ENCODE measurements around the gene CNNM1.

CNNM1 gene

DNA sequence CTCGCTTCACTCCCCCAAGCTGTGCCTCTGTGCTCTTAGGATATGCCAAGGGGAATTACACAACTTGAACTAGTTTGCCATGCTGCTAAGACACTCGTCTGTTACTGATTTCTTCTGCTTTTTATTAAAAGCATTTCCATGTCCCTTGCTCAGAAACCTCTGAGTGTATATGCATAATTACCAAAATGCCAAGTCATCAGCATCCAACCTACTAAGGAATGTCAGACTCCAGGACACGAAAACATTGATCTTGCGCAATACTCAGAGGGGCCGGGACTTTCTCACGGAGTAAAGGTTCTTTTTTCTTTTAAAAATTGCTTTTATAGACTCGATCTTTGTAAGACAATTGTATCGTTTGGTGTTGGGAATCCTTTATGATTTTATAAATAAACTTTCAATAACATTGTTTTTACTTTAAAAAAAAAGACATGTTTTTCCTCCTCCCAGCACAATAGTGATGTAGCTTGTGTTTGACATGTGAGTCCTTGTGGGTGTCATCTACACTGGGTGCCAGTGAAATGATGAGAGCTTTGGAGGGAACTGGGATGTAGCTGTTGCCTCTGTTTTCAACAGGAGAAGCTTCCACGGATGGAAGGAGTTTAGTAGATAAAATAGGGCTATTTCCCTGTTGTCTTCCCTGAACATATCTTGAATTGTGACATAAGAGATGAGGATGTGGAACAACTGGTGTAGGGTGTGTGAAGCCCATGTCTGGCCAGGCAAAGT is 43.6 kb downstream of the CNNM1 start:
- DNase-seq (ENCODE audit: low read depth in 2 of 2) = no peak

DNA sequence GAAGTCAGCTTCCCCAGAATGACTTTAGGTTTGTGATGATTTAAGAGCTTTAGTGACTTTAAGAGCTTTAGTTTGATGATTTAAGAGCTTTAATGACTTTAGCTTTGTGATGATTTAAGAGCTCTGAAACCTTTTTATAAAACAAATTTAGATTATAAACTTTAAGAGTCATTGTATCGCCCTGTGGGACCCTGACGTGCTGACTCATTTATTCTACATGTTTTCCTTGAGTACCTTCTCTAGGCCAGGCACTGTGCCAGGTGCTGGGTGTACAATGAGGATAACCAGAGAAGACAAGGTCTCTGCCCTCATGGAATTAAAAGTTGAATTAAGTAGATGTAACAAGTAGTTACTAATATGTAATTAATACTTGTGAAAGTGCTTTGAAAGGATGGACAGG is 45.4 kb downstream of the CNNM1 start:
- DNase-seq (ENCODE audit: low read depth in 2 of 2) = no peak

DNA sequence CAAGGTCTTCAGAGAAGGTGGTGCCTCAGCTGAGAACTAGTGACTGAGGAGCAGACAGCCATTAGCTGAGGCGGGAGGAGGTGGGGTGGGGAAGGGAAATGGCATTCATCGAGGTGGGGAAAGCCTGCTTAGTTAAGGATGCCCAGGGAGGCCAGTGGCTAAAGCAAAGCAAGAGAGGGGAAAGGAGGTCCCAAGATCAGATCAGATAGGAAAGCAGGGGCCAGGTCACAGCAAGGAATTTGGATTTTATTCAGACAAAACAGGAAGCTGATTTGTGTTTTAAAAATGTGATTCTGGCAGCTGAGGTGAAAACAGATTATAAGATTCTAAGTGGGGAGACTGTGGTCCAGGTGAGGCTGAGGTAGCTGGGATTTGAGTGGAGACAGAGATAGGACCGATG is 45.8 kb downstream of the CNNM1 start:
- DNase-seq (ENCODE audit: low read depth in 2 of 2) = no peak

DNA sequence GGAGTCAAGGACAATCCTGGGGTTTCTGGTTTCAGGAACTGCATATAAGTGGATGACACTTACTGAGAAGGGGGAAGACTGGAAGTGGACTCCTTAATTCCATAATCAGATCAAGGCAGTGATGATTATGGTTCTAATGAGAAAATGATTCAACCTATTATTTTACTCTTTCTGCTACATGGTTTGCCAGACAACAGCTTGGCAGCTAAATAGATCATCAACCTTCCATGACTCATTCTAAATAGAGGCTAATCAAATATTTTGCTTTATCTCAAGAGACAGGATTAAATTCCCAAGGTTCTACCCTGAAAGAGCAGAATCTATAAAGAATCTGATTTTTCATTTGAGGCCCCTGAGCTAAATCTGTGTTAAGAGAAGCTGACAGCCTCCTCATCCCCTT is 46.3 kb downstream of the CNNM1 start:
- DNase-seq (ENCODE audit: low read depth in 2 of 2) = no peak

DNA sequence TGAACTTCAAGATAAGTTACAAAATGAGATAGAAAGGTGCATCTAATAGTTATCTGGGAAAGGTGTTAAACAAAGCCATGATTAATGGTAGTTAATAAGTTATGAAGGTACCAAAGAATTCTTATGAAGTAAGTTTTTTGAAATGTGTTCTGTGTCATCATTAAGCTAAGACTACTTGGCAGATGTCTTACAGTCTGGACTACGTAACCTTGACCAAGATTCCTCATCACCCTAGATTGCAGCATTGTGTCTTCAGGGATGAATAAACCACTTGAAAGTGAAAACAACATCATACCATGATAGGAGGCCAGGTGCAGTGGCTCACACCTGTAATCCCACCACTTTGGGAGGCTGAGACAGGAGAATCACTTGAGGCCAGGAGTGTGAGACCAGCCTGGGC is 53.0 kb downstream of the CNNM1 start:
- no peak for DNase-seq (ENCODE audit: low read depth in 2 of 2)

DNA sequence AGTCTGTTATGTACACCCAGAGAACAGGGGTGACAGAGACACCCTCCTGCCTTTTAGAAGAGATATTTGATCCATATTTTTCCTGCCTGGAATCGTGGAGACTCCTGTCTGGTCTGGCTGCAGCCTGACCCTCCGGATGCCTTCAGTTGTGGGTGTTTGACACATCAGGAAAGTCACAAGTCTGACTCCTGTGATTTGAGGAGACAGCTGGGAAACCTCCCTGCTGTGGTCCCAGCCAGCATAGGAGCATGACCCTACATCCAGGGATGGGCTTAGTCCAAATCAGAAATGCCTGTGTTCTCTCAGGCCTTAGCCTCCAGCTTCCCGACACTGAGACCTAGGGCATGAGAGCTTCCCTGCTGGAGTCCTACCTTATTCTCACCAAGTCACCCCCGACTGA is 57.9 kb downstream of the CNNM1 start:
- no peak for DNase-seq (ENCODE audit: low read depth in 2 of 2)

DNA sequence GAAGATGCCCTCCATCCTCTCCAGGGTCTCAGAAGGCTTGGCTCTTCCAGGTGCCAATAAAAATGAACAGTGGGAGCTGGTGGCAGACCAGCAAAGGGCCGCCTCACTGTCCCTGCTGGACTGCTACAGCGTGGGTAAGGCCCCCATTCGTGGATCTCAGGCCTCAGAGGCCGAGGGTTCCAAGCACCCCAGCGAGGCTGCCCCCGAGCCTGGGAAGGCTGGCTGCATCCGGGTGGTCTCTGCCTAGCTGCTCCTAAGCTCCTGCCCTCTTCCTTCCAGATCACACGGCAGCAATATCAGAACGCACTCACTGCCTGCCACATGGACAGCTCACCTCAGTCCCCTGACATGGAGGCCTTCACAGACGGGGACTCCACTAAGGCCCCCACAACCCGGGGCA is 58.4 kb downstream of the CNNM1 start:
- DNase-seq (ENCODE audit: low read depth in 2 of 2) = no peak

DNA sequence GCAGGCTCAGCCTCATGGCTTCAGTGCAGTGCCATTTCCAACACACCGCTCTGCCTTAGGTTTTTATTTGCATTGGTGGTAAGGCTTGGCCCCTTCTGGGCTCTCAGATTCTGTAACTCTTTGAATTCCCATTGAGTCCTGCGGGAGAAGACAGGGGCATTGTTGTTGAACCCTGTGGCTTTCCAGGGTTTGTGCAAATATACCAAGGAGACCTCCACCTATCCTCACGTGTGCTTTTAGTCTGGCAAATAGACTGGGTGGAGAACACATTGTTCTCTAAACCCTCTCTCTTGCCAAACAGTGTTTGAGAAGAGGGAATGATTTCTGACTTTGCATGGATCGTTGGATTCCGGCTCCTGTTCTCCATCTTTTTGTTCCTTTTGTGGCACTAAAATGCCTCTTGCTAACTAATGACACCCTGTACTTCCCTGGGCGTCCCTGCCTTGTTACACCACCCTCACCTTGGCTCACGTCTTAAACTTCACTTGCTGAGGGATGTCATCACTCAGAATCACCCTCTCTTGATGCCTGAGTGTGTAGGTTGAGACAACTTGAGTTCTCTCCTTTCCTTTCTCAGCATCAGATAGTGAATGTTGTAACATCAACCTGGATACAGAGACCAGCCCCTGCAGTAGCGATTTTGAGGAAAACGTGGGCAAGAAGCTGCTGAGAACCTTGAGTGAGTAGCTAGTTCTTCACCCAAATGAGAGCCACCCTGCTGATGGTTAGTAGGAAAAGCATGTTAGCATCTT is 60.7 kb downstream of the CNNM1 start:
- DNase-seq (ENCODE audit: low read depth in 2 of 2) = no peak

DNA sequence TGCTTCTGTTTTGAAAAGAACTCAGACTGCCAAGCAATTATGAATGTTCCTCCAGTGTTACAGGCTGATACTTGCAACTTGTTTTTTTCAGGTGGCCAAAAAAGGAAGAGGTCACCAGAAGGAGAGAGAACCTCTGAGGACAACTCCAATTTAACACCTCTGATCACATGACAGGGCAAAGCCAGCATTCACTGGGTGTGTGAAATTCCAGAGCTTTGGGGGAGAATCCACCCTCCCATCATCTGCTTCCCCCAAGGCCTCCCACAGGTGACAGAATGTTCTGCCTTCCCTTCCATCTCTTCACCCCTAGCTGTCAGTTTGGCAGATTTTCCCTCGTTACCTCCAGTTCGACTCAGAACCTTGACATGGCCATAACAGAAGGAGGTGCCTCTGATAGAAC is 62.2 kb downstream of the CNNM1 start:
- DNase-seq (ENCODE audit: low read depth in 2 of 2) = no peak

DNA sequence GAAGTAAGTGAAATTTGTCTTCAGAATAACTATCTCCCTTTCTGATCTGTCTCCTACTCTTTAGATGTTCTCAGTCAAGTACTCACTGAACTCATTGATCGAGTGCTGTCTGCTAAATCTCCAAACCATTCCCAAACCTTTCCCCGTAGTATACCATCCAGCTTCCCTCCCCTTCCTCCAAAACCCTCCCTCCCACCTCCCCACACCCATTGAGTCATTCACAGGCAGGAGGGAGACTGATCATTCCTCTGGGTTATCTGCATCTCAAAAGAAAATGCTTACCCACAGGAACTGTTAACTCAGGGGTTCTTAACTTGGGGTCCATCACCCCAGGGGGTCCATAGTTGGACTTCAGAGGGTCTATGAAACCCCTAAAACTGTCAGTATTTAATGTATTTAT is 63.9 kb downstream of the CNNM1 start:
- no peak for DNase-seq (ENCODE audit: low read depth in 2 of 2)

DNA sequence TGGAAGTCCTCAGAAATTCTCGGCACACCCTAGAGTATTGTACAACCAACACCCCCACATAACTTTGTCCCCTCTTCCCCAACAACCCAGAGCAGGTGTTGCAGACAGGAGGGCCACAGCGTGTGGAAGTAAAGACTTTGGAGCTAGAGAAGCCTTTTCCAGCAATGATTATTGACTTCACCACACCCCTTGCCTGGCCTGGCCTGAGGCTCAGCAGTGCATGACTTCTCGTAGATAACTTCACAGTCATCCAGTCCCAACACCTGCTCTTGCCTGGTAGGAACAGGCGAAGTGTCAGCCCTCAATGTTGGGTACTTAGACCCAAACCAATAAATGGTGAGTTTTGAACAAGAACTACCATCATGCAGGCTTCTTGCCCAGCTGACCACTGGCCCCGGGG is 64.5 kb downstream of the CNNM1 start:
- no peak for DNase-seq (ENCODE audit: low read depth in 2 of 2)

DNA sequence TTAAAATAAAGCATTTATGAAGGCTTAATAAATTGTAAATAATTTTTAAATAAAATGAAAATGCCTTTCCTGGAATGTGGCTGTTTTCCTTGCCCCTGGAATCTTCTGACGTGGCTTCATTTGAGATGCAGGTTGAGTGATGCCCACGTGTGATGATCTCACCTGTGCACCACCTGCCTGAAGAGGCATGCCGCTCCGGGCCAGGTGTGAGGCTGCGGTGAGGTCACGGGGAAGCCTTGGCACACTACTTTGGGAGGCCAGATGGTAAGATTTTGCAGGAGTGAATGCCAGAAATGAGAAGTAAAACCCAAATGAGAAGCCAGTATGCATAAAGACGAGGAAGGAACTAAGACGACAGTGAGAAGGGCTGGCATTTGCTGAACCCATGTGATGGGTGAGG is 65.1 kb downstream of the CNNM1 start:
- DNase-seq (ENCODE audit: low read depth in 2 of 2) = no peak

DNA sequence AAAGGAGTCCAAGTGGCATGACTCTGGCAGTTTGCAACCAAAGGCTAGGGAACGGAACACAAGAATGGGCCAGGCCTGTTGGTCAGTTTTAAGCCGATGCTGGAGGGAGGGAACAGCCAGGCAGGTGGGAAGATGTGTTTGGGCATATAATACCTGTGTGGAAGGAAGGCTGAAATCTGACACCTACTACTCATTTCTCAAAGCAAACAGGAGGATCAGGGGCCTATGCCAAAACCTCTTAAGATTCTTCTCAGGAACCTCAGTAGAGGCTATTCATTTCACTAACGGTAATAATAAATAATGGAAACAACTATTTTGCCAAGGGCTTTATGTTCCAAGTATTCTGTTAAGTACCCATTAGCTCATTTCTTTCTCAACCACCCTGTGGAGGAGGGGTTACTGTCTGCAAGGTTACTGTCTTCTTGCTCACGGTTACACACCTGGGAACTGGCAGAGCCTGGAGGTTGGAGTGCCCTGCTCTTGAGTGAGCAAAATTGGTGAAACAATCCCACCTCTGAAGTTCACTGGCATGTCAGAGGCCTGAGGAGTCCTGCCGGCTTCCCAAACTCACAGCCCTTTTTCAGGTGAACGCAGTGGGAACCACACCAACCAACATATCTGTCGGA is 65.7 kb downstream of the CNNM1 start:
- DNase-seq (ENCODE audit: low read depth in 2 of 2) = no peak

DNA sequence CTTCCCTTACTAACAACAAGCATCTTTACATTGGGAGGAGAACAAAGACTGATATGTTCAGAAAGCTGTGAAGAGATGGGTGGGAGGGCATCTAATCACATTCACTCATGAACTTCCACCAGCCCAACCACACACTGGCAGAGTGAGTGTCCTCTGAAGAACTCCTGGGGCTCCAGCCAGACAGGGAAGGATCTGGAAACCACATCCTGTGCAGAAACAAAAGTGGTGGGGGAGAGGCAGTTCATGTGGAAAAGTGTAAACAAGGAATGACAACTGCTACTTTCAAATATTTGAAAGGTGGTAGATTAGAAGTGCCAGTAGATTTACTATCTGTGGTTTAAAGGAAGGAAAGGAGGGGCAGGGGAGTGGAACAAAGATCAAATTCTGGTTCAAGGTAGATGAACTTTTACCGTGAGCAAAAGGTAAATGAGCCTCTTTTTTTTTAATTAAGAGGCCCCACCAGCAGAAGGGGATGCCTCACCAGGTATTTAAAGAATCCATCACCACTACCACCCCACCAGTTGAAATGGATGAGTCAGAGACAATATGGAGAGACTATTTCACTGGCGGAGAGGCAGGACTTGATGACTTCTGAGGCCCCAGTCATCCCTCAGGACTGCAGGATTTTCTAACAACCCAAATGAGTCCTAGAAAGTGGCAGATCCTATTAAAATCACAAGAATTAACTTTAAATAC is 66.7 kb downstream of the CNNM1 start:
- DNase-seq (ENCODE audit: low read depth in 2 of 2) = no peak

DNA sequence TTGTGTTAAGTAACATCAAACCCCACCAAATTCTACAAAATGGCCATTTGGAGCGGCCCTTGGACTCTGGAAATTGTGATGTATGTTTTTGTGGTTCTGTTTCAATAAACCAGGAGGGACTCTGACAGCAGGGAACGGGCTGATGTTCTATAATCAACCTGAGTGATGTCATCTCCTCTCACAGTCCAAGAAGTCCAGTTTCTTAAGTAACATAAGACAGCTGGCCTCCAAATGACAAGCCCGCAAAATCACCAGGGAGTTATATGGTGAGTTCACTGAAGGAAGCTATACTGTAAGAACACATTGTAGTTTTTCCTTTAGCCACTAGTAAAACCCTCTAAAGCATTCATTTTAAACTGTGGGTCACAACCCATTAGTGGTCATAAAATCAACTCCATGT is 67.3 kb downstream of the CNNM1 start:
- DNase-seq (ENCODE audit: low read depth in 2 of 2) = no peak

DNA sequence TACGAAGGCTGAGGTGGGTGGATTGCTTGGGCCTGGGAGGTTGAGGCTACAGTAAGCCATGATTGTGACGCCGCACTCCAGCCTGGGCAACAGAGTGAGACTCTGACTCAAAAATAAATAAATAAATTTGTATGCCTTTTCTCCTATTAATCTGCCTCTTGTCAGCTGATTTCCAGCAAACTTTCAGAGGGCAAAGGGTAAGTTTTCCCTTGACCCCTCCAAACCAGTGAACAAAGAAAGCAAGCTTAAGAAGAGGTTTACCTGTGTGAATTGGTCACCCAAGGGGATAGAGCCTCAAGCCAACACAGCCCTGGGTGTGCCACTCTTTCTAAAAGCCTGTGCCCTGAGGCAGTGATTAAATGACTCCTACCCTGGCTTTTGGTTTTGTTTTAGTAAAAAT is 70.5 kb downstream of the CNNM1 start:
- DNase-seq (ENCODE audit: low read depth in 2 of 2) = no peak

DNA sequence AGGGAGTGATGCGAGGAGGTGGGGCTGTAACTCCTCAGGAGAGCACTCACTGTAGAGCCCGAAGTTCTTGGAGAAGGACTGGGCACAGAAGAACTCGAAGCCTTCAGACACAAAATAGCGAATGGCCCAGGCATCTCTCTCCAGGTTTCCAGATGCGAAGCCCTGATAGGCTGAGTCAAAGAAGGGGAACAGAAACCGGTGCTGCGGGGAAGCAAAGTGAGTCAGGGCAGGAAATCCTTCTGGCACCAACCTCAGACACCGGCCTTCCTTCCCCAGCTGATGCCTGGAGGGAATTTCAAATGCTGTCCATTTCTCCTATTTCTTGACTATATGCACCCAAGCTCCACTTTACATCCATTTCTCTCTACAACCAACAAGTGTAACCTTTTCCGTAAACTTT is 74.5 kb downstream of the CNNM1 start:
- no peak for DNase-seq (ENCODE audit: low read depth in 2 of 2)

DNA sequence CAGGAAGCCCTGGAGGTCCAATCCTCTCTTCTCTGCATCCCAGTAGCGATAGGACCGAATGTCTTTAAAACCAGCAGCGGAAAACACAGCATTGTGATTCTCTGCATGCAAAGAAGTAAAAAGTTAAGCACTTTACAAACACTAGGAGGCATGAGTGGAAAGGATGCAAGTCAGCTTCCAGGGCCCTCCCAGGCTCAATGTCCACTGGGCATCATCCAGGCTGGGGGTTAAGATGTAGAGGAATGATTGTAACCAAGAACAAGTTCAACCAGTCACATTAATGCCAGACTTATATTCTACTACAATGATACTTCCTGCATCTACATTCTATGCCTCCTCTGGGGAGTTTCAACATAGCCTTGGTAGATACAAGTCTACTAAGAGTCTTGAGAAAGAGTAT is 77.0 kb downstream of the CNNM1 start:
- DNase-seq (ENCODE audit: low read depth in 2 of 2) = no peak

DNA sequence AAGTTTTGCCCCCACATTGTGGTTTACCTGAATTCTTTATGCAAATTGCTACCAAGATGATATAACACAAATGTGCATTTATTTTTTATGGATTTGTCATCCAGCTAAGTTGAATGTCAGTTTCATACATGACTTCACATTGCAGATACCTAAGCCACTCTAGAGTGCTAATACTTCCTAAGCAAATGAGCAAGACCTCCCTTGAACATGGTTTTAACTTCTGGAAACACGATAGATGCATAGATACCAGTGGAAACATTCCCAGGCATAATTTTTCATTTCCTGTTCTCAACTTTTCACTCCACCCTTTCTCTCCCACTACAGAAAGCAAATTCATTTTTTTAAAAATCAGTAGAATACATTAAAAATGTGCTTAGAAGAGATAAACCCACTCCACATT is 81.0 kb downstream of the CNNM1 start:
- no peak for DNase-seq (ENCODE audit: low read depth in 2 of 2)

DNA sequence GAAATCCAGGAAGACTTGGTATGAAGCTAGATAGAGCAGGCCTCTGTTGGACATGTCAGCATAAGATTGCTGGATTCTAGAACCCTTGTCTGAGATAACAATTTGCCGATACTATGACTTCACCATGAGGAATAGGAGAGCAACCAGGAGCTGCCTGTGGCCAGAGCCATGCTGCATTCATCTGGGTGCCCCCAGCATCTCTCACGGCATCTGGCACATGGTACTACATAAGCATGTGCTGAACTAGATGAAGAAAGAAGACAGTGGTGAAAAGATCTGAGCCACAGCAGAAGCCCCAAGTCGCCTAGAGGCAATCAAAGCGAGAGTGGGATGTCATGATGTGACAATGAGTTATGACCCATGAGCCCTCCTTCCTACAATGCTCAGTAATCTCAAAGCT is 81.7 kb downstream of the CNNM1 start:
- no peak for DNase-seq (ENCODE audit: low read depth in 2 of 2)

DNA sequence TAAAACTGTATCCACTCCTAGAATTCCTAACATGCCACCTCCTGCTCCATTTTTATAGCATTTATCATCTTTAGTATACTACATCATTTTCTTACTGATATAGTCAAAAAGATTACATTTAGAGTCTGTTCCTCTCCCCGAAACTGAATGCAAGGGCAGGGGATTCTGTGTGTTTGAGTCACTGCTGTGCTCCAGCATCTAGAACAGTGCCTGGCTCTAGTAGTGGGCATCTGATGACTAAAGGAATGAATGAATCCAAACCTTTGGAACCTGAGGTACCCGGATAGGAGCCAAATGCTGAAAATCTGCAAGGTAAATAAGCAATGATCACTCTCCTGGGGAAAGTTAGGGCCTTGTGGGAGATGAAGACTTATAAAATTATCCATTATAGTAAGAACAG is 82.4 kb downstream of the CNNM1 start:
- no peak for DNase-seq (ENCODE audit: low read depth in 2 of 2)

DNA sequence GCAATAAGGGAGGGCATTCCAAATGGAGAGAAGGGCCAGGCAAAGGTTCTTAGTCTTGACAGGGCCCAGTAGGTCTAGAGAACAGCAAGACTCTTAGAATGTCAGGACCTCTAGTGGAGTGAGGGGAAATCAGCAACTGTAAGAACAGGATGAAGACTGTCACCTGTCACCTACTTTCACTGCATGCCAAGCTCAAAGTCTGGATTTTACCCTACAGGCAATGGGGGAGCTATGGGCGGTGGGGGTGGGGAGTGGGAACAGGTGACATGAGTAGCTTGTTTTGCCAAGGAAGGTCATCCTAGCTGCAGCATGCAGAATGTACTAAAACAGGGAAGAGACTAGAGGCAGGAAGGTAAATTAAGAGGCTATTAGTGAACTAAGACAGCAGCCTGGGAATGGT is 82.9 kb downstream of the CNNM1 start:
- no peak for DNase-seq (ENCODE audit: low read depth in 2 of 2)

Data from stimulated activated CD4-positive, alpha-beta T cell treated with anti-CD3 and anti-CD28 coated beads, Interleukin-1b, Interleukin-23, amount 100 ng/mL, for 1 hour (primary cell).